Measurements from ENCODE around the gene CRYBG1. TPM values are rescaled to one million over a fixed set of nuclear protein-coding genes. Genes with fewer than 3 reads are reported as not detected.

CRYBG1 gene
- total and polyA plus RNA-seq, 3 donors from 2014 or later = 4.8 to 16.5 (median 7.8) TPM

DNA sequence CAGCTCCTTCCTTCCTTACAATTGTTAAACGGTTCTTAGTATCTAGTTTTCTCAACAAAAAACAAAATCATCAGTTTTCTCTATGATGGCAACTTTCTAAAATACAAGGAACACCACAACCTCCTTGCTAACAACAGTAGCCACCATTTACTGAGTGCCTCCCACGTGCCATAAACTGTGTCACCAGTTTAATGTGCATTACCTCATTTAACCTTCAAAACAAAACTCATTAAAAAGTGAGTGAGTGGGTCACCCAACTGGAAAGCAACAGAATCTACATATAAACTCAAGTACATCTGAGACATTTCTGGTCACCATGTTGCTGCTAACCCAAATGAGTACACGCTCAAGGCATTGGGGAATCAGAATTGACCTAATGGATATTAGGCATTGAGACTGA is 257.8 kb downstream of the CRYBG1 start:
- 86 to 88% methylated on average over 3 of the region's 3 CpGs for WGBS, 2 donors
- intact Hi-C loops (cut with DNase I; ENCODE audit: low total_unique reads) = no loop called here
- no peaks in the 10 kb centered on the region for H3K4me1 ChIP-seq

DNA sequence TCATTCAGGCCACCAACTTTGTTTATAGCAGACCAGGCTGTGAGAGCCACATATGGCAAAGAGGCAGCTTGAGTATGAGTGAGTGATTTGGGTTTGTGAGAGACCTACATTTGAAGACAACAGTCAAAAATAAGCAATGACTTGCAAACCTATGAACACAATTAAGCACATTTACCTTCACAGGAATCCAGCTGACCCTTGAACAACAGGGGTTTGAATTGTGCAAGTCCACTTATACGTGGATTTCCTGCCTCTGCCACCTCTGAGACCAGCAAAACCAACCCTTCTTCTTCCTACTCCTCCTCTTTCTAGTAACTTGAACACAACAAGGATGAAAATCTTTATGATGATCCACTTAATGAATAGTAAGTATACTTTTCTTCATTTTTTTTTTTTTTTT is 258.7 kb downstream of the CRYBG1 start:
- no peak for DNase-seq
- Histone ChIP-seq H3K27ac (no peak overlapping the region), H3K36me3 (ENCODE audit: low read depth, missing control alignments) (no peaks in the 10 kb centered on the region), H3K9me3 (no peaks in the 10 kb centered on the region), H3K4me3 (no peak overlapping the region), H3K4me1 (no peaks in the 10 kb centered on the region), H3K27me3 (no peaks in the 10 kb centered on the region)
- intact Hi-C loops (cut with DNase I; ENCODE audit: low total_unique reads) = no loop called here
- TF ChIP-seq, protein P1, sequence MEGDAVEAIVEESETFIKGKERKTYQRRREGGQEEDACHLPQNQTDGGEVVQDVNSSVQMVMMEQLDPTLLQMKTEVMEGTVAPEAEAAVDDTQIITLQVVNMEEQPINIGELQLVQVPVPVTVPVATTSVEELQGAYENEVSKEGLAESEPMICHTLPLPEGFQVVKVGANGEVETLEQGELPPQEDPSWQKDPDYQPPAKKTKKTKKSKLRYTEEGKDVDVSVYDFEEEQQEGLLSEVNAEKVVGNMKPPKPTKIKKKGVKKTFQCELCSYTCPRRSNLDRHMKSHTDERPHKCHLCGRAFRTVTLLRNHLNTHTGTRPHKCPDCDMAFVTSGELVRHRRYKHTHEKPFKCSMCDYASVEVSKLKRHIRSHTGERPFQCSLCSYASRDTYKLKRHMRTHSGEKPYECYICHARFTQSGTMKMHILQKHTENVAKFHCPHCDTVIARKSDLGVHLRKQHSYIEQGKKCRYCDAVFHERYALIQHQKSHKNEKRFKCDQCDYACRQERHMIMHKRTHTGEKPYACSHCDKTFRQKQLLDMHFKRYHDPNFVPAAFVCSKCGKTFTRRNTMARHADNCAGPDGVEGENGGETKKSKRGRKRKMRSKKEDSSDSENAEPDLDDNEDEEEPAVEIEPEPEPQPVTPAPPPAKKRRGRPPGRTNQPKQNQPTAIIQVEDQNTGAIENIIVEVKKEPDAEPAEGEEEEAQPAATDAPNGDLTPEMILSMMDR (IDR thresholded peaks at IDR 0.05) = no peak
- no peak for TF ChIP-seq POLR2A (IDR thresholded peaks at IDR 0.05)
- WGBS, 2 donors = 92 to 96% methylated on average over 1 of the region's 1 CpG

More for the DNA sequence above, 257.8 kb downstream of the CRYBG1 start:
- Histone ChIP-seq H3K27me3 (no peaks in the 10 kb centered on the region), H3K27ac (no peak overlapping the region), H3K9me3 (no peaks in the 10 kb centered on the region), H3K4me3 (no peak overlapping the region), H3K36me3 (ENCODE audit: low read depth, missing control alignments) (no peaks in the 10 kb centered on the region)
- no peak for DNase-seq
- TF ChIP-seq, protein P1 (IDR thresholded peaks at IDR 0.05) = no peak
- no peak for TF ChIP-seq POLR2A (IDR thresholded peaks at IDR 0.05)

DNA sequence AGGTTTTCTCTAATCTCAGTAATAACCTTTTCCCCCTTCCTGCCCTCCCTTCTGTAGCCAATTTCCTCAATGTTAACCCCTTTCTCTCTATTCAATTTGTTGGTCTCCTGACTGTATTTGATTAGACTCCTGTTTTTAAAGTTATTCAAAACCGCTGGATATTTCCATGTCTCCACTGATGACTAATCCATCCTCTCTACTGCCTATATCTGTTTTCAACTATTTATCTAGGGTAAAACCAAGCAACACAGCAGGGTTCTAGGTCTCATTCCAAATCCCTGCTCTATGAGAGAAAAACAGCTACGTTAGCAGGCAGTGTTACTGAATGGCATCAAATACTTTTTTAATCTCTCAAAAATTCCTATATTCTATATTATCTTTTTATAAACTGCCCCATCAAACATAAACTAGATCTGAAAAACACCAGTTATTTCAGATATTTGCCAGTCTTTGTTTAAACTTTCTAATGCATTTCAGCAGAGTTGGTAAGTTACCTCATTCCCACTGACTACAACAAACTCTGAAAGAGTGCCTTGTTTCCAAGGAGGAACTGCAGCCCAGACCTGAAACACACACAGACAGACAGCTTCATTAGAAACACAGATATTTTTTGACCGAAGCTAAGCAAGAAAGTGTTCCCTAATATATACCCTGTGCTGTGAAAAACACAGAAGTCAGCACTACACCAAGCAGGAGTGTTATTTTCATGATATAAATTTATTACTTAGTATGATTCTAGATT is 260.6 kb downstream of the CRYBG1 start:
- Histone ChIP-seq H3K27me3 (no peaks in the 10 kb centered on the region), H3K4me1 (no peaks in the 10 kb centered on the region), H3K9me3 (no peaks in the 10 kb centered on the region), H3K36me3 (ENCODE audit: low read depth, missing control alignments) (no peaks in the 10 kb centered on the region), H3K4me3 (no peak overlapping the region), H3K27ac (no peak overlapping the region)
- WGBS, 2 donors = 92 to 93% methylated on average over 3 of the region's 3 CpGs
- intact Hi-C loops (cut with DNase I; ENCODE audit: low total_unique reads) = no loop called here
- TF ChIP-seq, protein P1 (IDR thresholded peaks at IDR 0.05) = no peak
- no peak for TF ChIP-seq POLR2A (IDR thresholded peaks at IDR 0.05)
- DNase-seq = no peak

Small RNA genes within 50 kb of the gene (small RNA-seq; reads per million reads assigned to genes)
- gene RF00019 (0 reads per million in 2 donors), gene RNA5SP211 (0 reads per million in 2 donors), gene RNU6-527P (0 reads per million in 2 donors)

Other genes starting within 250 kb of the CRYBG1 start
- 10 to 100 TPM; 27.6 to 34.9 TPM for gene ATG5, start 35.0 kb upstream of the CRYBG1 start, total RNA-seq
- gene ATG5, start 35.0 kb upstream of the CRYBG1 start, polyA plus RNA-seq (ENCODE audit: insufficient read depth, low read depth, low replicate concordance) = 21.5 TPM